BE2C (cell line): Measurements from ENCODE around the gene NOL12.

Source experiments
- DNase-seq: peaks from one replicate; pipeline ENCODE4 v3.0.0-alpha.2; 2020
- H3K27me3 ChIP-seq: fragments of 250-450 bp; sonication (Bioruptor Pico); 2 replicates; pipeline ENCODE4 v1.5.1; 2020; ENCODE audit warnings: mild to moderate bottlenecking
- H3K36me3 ChIP-seq: fragments of 250-450 bp; sonication (Bioruptor Pico); 2 replicates; pipeline ENCODE4 v1.5.1; 2020; ENCODE audit warnings: mild to moderate bottlenecking
- H3K4me1 ChIP-seq: fragments of 250-450 bp; sonication (Bioruptor Pico); 2 replicates; pipeline ENCODE4 v1.5.1; 2020
- H3K4me3 ChIP-seq: 2 replicates; pipeline ENCODE4 v1.5.1; 2011; ENCODE audit warnings: low read depth, low read length
- H3K9me3 ChIP-seq: fragments of 250-450 bp; sonication (Bioruptor Pico); 2 replicates; pipeline ENCODE4 v1.5.1; 2020
- TF ChIP-seq, protein P1 (sequence below): IDR thresholded peaks from 2 replicates; pipeline ENCODE4 v1.5.1; 2012; ENCODE audit warnings: mild to moderate bottlenecking, low read depth, low read length

Gene NOL12

GRCh38 chr22:37676736-37677492, 9.2 kb upstream of the NOL12 start:
- peak; percentile 94 for DNase-seq
- H3K9me3 ChIP-seq, result no peaks in the 10 kb centered on the region
- TF ChIP-seq, protein P1, sequence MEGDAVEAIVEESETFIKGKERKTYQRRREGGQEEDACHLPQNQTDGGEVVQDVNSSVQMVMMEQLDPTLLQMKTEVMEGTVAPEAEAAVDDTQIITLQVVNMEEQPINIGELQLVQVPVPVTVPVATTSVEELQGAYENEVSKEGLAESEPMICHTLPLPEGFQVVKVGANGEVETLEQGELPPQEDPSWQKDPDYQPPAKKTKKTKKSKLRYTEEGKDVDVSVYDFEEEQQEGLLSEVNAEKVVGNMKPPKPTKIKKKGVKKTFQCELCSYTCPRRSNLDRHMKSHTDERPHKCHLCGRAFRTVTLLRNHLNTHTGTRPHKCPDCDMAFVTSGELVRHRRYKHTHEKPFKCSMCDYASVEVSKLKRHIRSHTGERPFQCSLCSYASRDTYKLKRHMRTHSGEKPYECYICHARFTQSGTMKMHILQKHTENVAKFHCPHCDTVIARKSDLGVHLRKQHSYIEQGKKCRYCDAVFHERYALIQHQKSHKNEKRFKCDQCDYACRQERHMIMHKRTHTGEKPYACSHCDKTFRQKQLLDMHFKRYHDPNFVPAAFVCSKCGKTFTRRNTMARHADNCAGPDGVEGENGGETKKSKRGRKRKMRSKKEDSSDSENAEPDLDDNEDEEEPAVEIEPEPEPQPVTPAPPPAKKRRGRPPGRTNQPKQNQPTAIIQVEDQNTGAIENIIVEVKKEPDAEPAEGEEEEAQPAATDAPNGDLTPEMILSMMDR, result no peak
- peak overlapping the region; percentile 52 for H3K4me3 ChIP-seq
- H3K36me3 ChIP-seq, result no peaks in the 10 kb centered on the region
- no peaks in the 10 kb centered on the region for H3K27me3 ChIP-seq
- peaks cover 15% of the 10 kb centered on the region for H3K4me1 ChIP-seq

- Histone ChIP-seq H3K4me1 (peaks cover 15% of the 10 kb centered on the region), H3K4me3 (peak overlapping the region; percentile 52), H3K36me3 (no peaks in the 10 kb centered on the region), H3K27me3 (no peaks in the 10 kb centered on the region), H3K9me3 (no peaks in the 10 kb centered on the region)
- DNase-seq, result no peak
- TF ChIP-seq, protein P1, result no peak
Observed at GRCh38 chr22:37677493-37677974, 8.6 kb upstream of the NOL12 start.

GRCh38 chr22:37678372-37678771, 7.8 kb upstream of the NOL12 start:
- H3K36me3 ChIP-seq, result no peaks in the 10 kb centered on the region
- TF ChIP-seq, protein P1, result no peak
- H3K4me1 ChIP-seq, result peaks cover 15% of the 10 kb centered on the region
- H3K4me3 ChIP-seq, result no peak overlapping the region
- H3K9me3 ChIP-seq, result no peaks in the 10 kb centered on the region
- H3K27me3 ChIP-seq, result no peaks in the 10 kb centered on the region
- DNase-seq, result no peak

DNA sequence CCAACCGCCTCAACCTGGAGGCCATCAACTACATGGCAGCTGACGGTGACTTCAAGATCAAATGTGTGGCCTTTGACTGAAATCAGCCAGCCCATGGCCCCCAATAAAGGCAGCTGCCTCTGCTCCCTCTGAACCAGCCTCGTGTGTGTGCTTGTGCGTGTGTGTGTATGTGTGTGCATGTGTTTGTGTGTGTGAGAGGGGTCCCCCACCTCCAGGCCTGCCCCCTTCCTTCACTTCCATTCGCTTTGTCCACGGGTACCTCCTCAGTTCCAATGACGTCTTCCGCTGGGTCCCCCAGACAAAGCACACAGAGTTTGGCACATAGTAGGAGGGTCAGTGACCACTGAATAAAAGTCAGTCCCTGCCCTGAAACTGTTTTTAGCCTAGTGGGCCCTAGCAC, 6.5 kb upstream of the NOL12 start:
- Histone ChIP-seq H3K27me3 (no peaks in the 10 kb centered on the region), H3K36me3 (no peaks in the 10 kb centered on the region), H3K4me1 (peaks cover 12% of the 10 kb centered on the region), H3K9me3 (no peaks in the 10 kb centered on the region), H3K4me3 (no peak overlapping the region)
- TF ChIP-seq, protein P1, result no peak
- no peak for DNase-seq

DNA sequence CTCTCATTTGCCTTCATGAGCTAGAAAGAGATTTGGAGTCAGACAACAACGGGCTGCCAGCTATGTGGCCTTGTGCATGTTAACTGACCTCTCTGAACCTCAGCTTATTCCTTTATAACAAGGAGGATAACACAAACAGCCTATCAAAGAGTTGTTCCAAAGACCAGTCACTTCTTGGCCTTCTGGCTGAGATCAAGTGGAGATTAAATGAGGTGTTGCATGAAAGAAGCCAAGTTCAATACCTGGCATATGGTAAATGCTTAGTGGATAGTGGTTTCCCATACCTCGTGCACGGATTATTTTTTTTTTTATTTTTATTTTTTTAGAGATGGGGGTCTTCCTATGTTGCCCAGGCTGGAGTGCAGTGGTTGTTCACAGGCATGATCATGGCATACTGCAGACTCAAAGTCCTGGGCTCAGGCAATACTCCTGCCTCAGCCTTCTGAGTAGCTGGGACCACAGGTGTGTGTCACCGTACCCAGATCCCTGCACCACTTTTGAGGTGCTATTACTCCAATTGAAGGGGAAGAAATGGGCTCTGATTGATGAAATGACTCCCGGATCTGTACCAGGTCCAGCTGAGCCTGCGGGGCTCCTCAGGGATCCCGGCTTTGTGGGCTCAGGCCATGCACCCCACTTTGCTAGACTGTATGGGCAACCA, 5.8 kb upstream of the NOL12 start:
- Histone ChIP-seq H3K4me3 (no peak overlapping the region), H3K4me1 (peaks cover 7% of the 10 kb centered on the region), H3K27me3 (no peaks in the 10 kb centered on the region), H3K9me3 (no peaks in the 10 kb centered on the region), H3K36me3 (no peaks in the 10 kb centered on the region)
- TF ChIP-seq, protein P1, result no peak
- DNase-seq, result no peak

GRCh38 chr22:37681001-37681424, 5.1 kb upstream of the NOL12 start:
- Histone ChIP-seq H3K4me3 (no peak overlapping the region), H3K27me3 (no peaks in the 10 kb centered on the region), H3K36me3 (no peaks in the 10 kb centered on the region), H3K9me3 (no peaks in the 10 kb centered on the region), H3K4me1 (peaks cover 4% of the 10 kb centered on the region; the same call in 1 of the 2 replicates)
- DNase-seq, result no peak
- TF ChIP-seq, protein P1, result no peak
